ENCODE data around the gene ZC3H10. TPM values are rescaled to one million over a fixed set of nuclear protein-coding genes. Genes with fewer than 3 reads are reported as not detected.
A peak's percentile ranks its signal among the peaks of the same experiment; 100 is the strongest.

ZC3H10 gene
- total and polyA plus RNA-seq, 2 donors (not counting 3 experiments of a cell fraction or from before 2014, with no cell fraction given): 2.6 to 10.1 TPM

DNA sequence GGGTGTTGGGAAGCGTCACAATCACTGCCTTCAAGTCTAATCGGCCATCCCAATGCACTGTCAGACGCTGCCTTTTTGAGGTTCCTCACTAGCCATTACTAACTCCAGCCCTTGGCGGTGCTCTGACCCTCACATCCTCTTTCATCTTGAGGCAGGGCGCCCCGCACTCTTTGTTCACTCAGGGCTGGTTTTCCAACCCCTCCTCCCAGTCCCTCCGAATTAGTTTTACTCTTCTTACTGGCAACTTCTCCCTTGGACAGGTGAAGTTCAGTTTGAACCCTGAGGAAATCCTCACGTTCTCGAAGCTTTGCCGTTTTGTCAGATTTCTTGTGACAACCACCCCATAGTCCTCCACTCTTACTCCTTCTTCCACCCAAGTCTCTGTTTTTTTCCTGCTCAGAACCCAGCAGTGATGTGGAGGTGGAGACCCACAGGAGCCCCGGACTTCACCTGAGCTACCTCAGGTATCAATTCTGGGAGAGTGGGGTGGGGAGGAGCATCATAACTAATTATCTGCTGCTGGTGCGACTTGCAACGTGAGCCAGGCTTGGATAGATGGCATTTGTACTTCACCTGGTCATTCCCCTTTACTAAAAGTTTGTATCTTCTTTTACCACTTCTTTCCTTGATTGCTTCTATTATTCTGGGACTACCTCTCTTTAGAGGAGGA, 757 bp downstream of the ZC3H10 start:
- BruUV-seq (replicated peaks): no TSS peak
- Histone ChIP-seq H3K79me2 (ENCODE audit: control insufficient read depth, insufficient read depth, low read length) (peaks cover 24% of the 10 kb centered on the region), H3K4me3 (replicated peaks in 1 of 3; ENCODE audit: insufficient read depth in 1 of 3, low read depth in 1 of 3, low read length in 3 of 3) (peak overlapping the region; percentile 10 to 60 (median 52)), H3K36me3 (ENCODE audit: control insufficient read depth in 2 of 2, extremely low read depth in 1 of 2, insufficient read depth in 2 of 2, low read length in 2 of 2) (peaks cover 0 to 13% of the 10 kb centered on the region in 2 experiments), H3K9me3 (replicated peaks; ENCODE audit: control insufficient read depth, insufficient read depth, low read length) (no peaks in the 10 kb centered on the region), H3K27me3 (ENCODE audit: control insufficient read depth in 2 of 2, insufficient read depth in 2 of 2, low read length in 2 of 2) (no peaks in the 10 kb centered on the region), H4K20me1 (replicated peaks; ENCODE audit: control insufficient read depth, extremely low read depth, insufficient read depth, low read length) (no peaks in the 10 kb centered on the region), H3K4me1 (ENCODE audit: control insufficient read depth, extremely low read depth, insufficient read depth, low read length) (peaks cover 24% of the 10 kb centered on the region), H3K9me1 (replicated peaks; ENCODE audit: control insufficient read depth, extremely low read depth, insufficient read depth, low read length) (no peaks in the 10 kb centered on the region), H2AFZ (ENCODE audit: low read depth, low read length) (no peak overlapping the region), H3K4me2 (ENCODE audit: insufficient read depth, low read length) (peak overlapping the region; percentile 71), H3K27ac (ENCODE audit: insufficient read depth, low read depth, low read length) (peak overlapping the region; percentile 47), H3K9ac (replicated peaks; ENCODE audit: extremely low read depth, insufficient read depth, low read length) (peak overlapping the region; percentile 71)
- CTCF ChIA-PET: interaction anchor here (0.8 to 11.9 kb wide), 16 partner anchors 9 to 380 kb away, joined by 3 to 236 read pairs (median 4); partner anchors contain the start of genes ANKRD52, ESYT1, PA2G4 and RNF41
- TF ChIP-seq MYC (IDR thresholded peaks at IDR 0.05; ENCODE audit: low read depth, low read length) (no peak), JUN (IDR thresholded peaks at IDR 0.05; ENCODE audit: borderline replicate concordance, insufficient read depth, insufficient read length, low read depth) (no peak), EZH2 (IDR thresholded peaks at IDR 0.05; ENCODE audit: borderline replicate concordance, low read depth, low read length, severe bottlenecking) (no peak), POLR2A (IDR thresholded peaks at IDR 0.05; ENCODE audit: low read depth, low read length) (no peak), GATA2 (IDR thresholded peaks at IDR 0.05; ENCODE audit: insufficient read depth, insufficient read length, low read depth, low read length) (no peak), FOS (IDR thresholded peaks at IDR 0.05; ENCODE audit: borderline replicate concordance, insufficient read depth, low read length) (no peak), POLR2AphosphoS5 (IDR thresholded peaks at IDR 0.05; ENCODE audit: insufficient read depth, low read depth, low read length) (no peak)
- TF ChIP-seq, protein P1, sequence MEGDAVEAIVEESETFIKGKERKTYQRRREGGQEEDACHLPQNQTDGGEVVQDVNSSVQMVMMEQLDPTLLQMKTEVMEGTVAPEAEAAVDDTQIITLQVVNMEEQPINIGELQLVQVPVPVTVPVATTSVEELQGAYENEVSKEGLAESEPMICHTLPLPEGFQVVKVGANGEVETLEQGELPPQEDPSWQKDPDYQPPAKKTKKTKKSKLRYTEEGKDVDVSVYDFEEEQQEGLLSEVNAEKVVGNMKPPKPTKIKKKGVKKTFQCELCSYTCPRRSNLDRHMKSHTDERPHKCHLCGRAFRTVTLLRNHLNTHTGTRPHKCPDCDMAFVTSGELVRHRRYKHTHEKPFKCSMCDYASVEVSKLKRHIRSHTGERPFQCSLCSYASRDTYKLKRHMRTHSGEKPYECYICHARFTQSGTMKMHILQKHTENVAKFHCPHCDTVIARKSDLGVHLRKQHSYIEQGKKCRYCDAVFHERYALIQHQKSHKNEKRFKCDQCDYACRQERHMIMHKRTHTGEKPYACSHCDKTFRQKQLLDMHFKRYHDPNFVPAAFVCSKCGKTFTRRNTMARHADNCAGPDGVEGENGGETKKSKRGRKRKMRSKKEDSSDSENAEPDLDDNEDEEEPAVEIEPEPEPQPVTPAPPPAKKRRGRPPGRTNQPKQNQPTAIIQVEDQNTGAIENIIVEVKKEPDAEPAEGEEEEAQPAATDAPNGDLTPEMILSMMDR (IDR thresholded peaks at IDR 0.05; ENCODE audit: extremely low read depth in 1 of 2, insufficient read depth in 1 of 2, low read depth in 1 of 2, low read length in 2 of 2): no peak
- TF ChIP-seq, protein P2, sequence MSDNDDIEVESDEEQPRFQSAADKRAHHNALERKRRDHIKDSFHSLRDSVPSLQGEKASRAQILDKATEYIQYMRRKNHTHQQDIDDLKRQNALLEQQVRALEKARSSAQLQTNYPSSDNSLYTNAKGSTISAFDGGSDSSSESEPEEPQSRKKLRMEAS (IDR thresholded peaks at IDR 0.05; ENCODE audit: insufficient read depth, insufficient read length): no peak
- intact Hi-C loops (cut with micrococcal nuclease) (loop anchor here (1.0 kb wide), 9 partner anchors 7 to 377 kb away; partner anchors contain the start of genes ANKRD52, CS, NABP2 and SMARCC2), dilution Hi-C loops (cut with MboI; ENCODE audit: extremely low pct_ligation_motif_present, low sequenced_read_pairs) (no loop called here)
- DNase-seq (ENCODE audit: low read depth, low spot score): no peak
- no peak for FAIRE-seq
- POLR2A ChIA-PET: interaction anchor here (0.9 to 4.0 kb wide), 10 partner anchors 9 to 103 kb away, joined by 3 to 37 read pairs (median 8); partner anchors contain the start of genes ESYT1, MYL6, PA2G4 and RNF41

Data from endothelial cell of umbilical vein (primary cell).